Loucy (cell line): ENCODE measurements around the gene MAP4K1.

Source experiments
- EZH2phosphoT487 ChIP-seq: fragments of 200-600 bp; IDR thresholded peaks from 2 replicates; pipeline ENCODE4 v1.6.1; 2018; ENCODE audit warnings: antibody characterized with exemption, mild to moderate bottlenecking, moderate library complexity, borderline replicate concordance
- TF ChIP-seq, protein P1 (sequence below): fragments of 200-600 bp; sonication (generic); conservative IDR thresholded peaks from 2 replicates; pipeline ENCODE4 v1.5.1; 2014; ENCODE audit warnings: mild to moderate bottlenecking, antibody characterized with exemption, low read length

DNA sequence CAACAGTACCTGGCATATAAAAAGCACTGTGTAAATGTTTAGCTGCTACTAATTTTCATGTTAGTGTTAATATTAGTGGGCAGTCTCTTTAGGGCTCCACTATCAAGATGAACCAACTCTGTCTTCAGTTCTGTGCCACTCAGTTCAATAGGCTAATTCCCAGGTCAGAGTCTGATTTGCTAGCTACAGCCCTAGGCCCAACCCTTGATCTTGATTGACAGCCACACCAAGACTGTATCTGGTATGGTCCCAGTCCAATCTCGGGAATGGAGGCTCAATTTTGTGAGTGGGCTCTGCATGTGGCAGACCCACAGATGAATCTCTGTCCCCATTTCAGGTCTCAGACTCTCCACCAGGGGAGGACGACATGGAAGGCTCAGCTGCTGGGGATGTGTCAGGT, 46.1 kb downstream of the MAP4K1 start:
- TF ChIP-seq EZH2phosphoT487 = no peak
- TF ChIP-seq, protein P1, sequence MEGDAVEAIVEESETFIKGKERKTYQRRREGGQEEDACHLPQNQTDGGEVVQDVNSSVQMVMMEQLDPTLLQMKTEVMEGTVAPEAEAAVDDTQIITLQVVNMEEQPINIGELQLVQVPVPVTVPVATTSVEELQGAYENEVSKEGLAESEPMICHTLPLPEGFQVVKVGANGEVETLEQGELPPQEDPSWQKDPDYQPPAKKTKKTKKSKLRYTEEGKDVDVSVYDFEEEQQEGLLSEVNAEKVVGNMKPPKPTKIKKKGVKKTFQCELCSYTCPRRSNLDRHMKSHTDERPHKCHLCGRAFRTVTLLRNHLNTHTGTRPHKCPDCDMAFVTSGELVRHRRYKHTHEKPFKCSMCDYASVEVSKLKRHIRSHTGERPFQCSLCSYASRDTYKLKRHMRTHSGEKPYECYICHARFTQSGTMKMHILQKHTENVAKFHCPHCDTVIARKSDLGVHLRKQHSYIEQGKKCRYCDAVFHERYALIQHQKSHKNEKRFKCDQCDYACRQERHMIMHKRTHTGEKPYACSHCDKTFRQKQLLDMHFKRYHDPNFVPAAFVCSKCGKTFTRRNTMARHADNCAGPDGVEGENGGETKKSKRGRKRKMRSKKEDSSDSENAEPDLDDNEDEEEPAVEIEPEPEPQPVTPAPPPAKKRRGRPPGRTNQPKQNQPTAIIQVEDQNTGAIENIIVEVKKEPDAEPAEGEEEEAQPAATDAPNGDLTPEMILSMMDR = no peak
